ENCODE measurements around the gene ZBTB32. TPM values are rescaled to one million over a fixed set of nuclear protein-coding genes. Genes with fewer than 3 reads are reported as not detected.
A peak's percentile ranks its signal among the peaks of the same experiment; 100 is the strongest.

The ZBTB32 gene
- total and polyA plus RNA-seq, 4 donors: 0.47 TPM; not detected in 3

GRCh38 chr19:35756377-35757230, 52.2 kb downstream of the ZBTB32 start, which contains the start of gene HSPB6:
HSPB6 (minus strand) TSS chr19:35757029; CDS start chr19:35757008, 21 bp downstream.
- H3K27ac ChIP-seq (ENCODE audit: low read depth in 1 of 2, low read length in 2 of 2): peak within 1 kb of the TSS; percentile 91 to 95
- peaks cover 0 to 20% (median 10%) of the 10 kb centered on the region in 4 donors for H3K36me3 ChIP-seq (ENCODE audit: control insufficient read depth in 4 of 4, insufficient read depth in 3 of 4, low read depth in 1 of 4, low read length in 3 of 4)
- H3K27me3 ChIP-seq (ENCODE audit: control insufficient read depth in 4 of 4, insufficient read depth in 4 of 4, low read length in 3 of 4): no peaks in the 10 kb centered on the region
- H3K4me3 ChIP-seq (ENCODE audit: low read depth in 1 of 3, low read length in 3 of 3): peak within 1 kb of the TSS; percentile 42 to 48 (median 42)
- peaks cover 14 to 19% (median 18%) of the 10 kb centered on the region in 4 donors for H3K4me1 ChIP-seq (ENCODE audit: control insufficient read depth in 4 of 4, insufficient read depth in 4 of 4, low read length in 3 of 4)
- no peak for TF ChIP-seq SP1 (IDR thresholded peaks at IDR 0.05)
- no peak for TF ChIP-seq NR2F2 (IDR thresholded peaks at IDR 0.05)
- TF ChIP-seq YY1 (IDR thresholded peaks at IDR 0.05): no peak
- TF ChIP-seq EGR1 (IDR thresholded peaks at IDR 0.05; ENCODE audit: low read depth in 2 of 2): no peak
- TF ChIP-seq FOXA1 (IDR thresholded peaks at IDR 0.05): no peak
- no peak for DNase-seq (ENCODE audit: low spot score)
- WGBS: 15% methylated on average over 52 of the region's 52 CpGs
- no peak within 1 kb of the TSS for H3K9ac ChIP-seq (ENCODE audit: low read depth in 1 of 2, low read length in 2 of 2)
- H3K9me3 ChIP-seq (ENCODE audit: control insufficient read depth in 4 of 4, low read length in 3 of 4): no peaks in the 10 kb centered on the region

- peak overlapping the region; percentile 91 to 95 for H3K27ac ChIP-seq (ENCODE audit: low read depth in 1 of 2, low read length in 2 of 2)
- WGBS: 13% methylated on average over 19 of the region's 19 CpGs
- H3K36me3 ChIP-seq (ENCODE audit: control insufficient read depth in 4 of 4, insufficient read depth in 3 of 4, low read depth in 1 of 4, low read length in 3 of 4): peaks cover 0 to 24% (median 10%) of the 10 kb centered on the region in 4 donors
- H3K9ac ChIP-seq (ENCODE audit: low read depth in 1 of 2, low read length in 2 of 2): no peak overlapping the region
- H3K4me1 ChIP-seq (ENCODE audit: control insufficient read depth in 4 of 4, insufficient read depth in 4 of 4, low read length in 3 of 4): peaks cover 14 to 19% (median 18%) of the 10 kb centered on the region in 4 donors
- no peaks in the 10 kb centered on the region for H3K27me3 ChIP-seq (ENCODE audit: control insufficient read depth in 4 of 4, insufficient read depth in 4 of 4, low read length in 3 of 4)
- H3K4me3 ChIP-seq (ENCODE audit: low read depth in 1 of 3, low read length in 3 of 3): peak overlapping the region; percentile 42 to 48 (median 42)
- H3K9me3 ChIP-seq (ENCODE audit: control insufficient read depth in 4 of 4, low read length in 3 of 4): no peaks in the 10 kb centered on the region
- TF ChIP-seq MAX (IDR thresholded peaks at IDR 0.05) (no peak), GABPA (IDR thresholded peaks at IDR 0.05 in 1 of 2, conservative IDR thresholded peaks at IDR 0.05 in 1 of 2) (no peak), CTCF (IDR thresholded peaks at IDR 0.05; ENCODE audit: low read depth, low read length, missing input control) (no peak), EGR1 (IDR thresholded peaks at IDR 0.05; ENCODE audit: low read depth in 2 of 2) (no peak), NR2F2 (IDR thresholded peaks at IDR 0.05) (peak; percentile 64), ZBTB33 (IDR thresholded peaks at IDR 0.05) (no peak), TAF1 (conservative IDR thresholded peaks at IDR 0.05) (no peak), HNF4G (IDR thresholded peaks at IDR 0.05) (no peak), RAD21 (IDR thresholded peaks at IDR 0.05) (no peak), RXRA (IDR thresholded peaks at IDR 0.05) (no peak), HNF4A (conservative IDR thresholded peaks at IDR 0.05) (no peak), FOXA2 (IDR thresholded peaks at IDR 0.05) (no peak), JUND (IDR thresholded peaks at IDR 0.05) (peak; percentile 49 to 55), REST (IDR thresholded peaks at IDR 0.05) (no peak)
- DNase-seq (ENCODE audit: low spot score): peak; percentile 62
Observed at GRCh38 chr19:35757231-35757748, 52.9 kb downstream of the ZBTB32 start.
